Loucy (cell line): ENCODE measurements around the gene CDA.

Experiments
- H2AFZ ChIP-seq: fragments of 200-600 bp; sonication (generic); 2 replicates; pipeline ENCODE4 v1.6.0; 2016; ENCODE audit warnings: antibody characterized with exemption, mild to moderate bottlenecking, low read length, moderate library complexity
- H3F3A ChIP-seq: fragments of 200-600 bp; 2 replicates; pipeline ENCODE4 v1.6.0; 2016; ENCODE audit warnings: antibody characterized with exemption, low read depth, mild to moderate bottlenecking
- H3K27me3 ChIP-seq: fragments of 200-600 bp; sonication (generic); 2 replicates; pipeline ENCODE4 v1.6.1; 2014; ENCODE audit warnings: low read length, mild to moderate bottlenecking; ENCODE audit not compliant: insufficient read depth, poor library complexity, severe bottlenecking
- H3K36me3 ChIP-seq: fragments of 200-600 bp; sonication (generic); 2 replicates; pipeline ENCODE4 v1.6.1; 2016; ENCODE audit warnings: low read length; ENCODE audit not compliant: insufficient read depth
- H3K4me1 ChIP-seq: fragments of 200-600 bp; sonication (generic); 2 replicates; pipeline ENCODE4 v1.5.1; 2014; ENCODE audit warnings: low read length, mild to moderate bottlenecking; ENCODE audit not compliant: insufficient read depth, poor library complexity, severe bottlenecking
- H3K4me2 ChIP-seq: fragments of 200-600 bp; sonication (generic); 2 replicates; pipeline ENCODE4 v1.6.0; 2014; ENCODE audit warnings: antibody characterized with exemption, low read length, low read depth, mild to moderate bottlenecking; ENCODE audit not compliant: poor library complexity, severe bottlenecking
- H3K4me3 ChIP-seq: fragments of 200-600 bp; sonication (generic); 2 replicates; pipeline ENCODE4 v1.5.1; 2014; ENCODE audit warnings: low read length, mild to moderate bottlenecking, mixed read lengths; ENCODE audit not compliant: poor library complexity, severe bottlenecking
- H3K79me2 ChIP-seq: fragments of 200-600 bp; sonication (generic); 2 replicates; pipeline ENCODE4 v1.6.1; 2014; ENCODE audit warnings: low read length; ENCODE audit not compliant: insufficient read depth
- H3K9ac ChIP-seq: fragments of 200-600 bp; sonication (generic); 2 replicates; pipeline ENCODE4 v1.6.0; 2014; ENCODE audit warnings: mild to moderate bottlenecking, low read depth, low read length, moderate library complexity; ENCODE audit not compliant: poor library complexity, severe bottlenecking
- H3K9me2 ChIP-seq: fragments of 200-600 bp; sonication (generic); replicated peaks from 2 replicates; pipeline ENCODE4 v1.6.1; 2016; ENCODE audit warnings: low read depth, low read length, mixed read lengths
- H3K9me3 ChIP-seq: fragments of 200-600 bp; sonication (generic); 2 replicates; pipeline ENCODE4 v1.6.1; 2014; ENCODE audit warnings: mild to moderate bottlenecking, antibody characterized with exemption, low read length, low read depth; ENCODE audit not compliant: insufficient read depth
- H4K20me1 ChIP-seq: fragments of 200-600 bp; sonication (generic); 2 replicates; pipeline ENCODE4 v1.6.0; 2014; ENCODE audit warnings: antibody characterized with exemption, low read length, mild to moderate bottlenecking; ENCODE audit not compliant: insufficient read depth, poor library complexity, severe bottlenecking
- CTCF ChIP-seq: fragments of 200-600 bp; sonication (generic); conservative IDR thresholded peaks from 2 replicates; pipeline ENCODE4 v1.5.1; 2014; ENCODE audit warnings: mild to moderate bottlenecking, antibody characterized with exemption, low read length
- EZH2phosphoT487 ChIP-seq: fragments of 200-600 bp; IDR thresholded peaks from 2 replicates; pipeline ENCODE4 v1.6.1; 2018; ENCODE audit warnings: antibody characterized with exemption, mild to moderate bottlenecking, moderate library complexity, borderline replicate concordance

CDA gene

GRCh38 chr1:20594746-20595145 is 5.8 kb downstream of the CDA start:
- H3K4me2 ChIP-seq: no peak overlapping the region
- H3K4me3 ChIP-seq: no peak overlapping the region
- no peak for TF ChIP-seq EZH2phosphoT487
- no peak for TF ChIP-seq CTCF
- no peaks in the 10 kb centered on the region for H3K27me3 ChIP-seq
- H2AFZ ChIP-seq: no peak overlapping the region
- H3F3A ChIP-seq: no peaks in the 10 kb centered on the region
- no peaks in the 10 kb centered on the region for H3K36me3 ChIP-seq
- H4K20me1 ChIP-seq: no peaks in the 10 kb centered on the region
- no peak overlapping the region for H3K9ac ChIP-seq
- H3K9me3 ChIP-seq: no peaks in the 10 kb centered on the region
- no peaks in the 10 kb centered on the region for H3K9me2 ChIP-seq
- H3K79me2 ChIP-seq: no peaks in the 10 kb centered on the region
- H3K4me1 ChIP-seq: peaks cover 3% of the 10 kb centered on the region

DNA sequence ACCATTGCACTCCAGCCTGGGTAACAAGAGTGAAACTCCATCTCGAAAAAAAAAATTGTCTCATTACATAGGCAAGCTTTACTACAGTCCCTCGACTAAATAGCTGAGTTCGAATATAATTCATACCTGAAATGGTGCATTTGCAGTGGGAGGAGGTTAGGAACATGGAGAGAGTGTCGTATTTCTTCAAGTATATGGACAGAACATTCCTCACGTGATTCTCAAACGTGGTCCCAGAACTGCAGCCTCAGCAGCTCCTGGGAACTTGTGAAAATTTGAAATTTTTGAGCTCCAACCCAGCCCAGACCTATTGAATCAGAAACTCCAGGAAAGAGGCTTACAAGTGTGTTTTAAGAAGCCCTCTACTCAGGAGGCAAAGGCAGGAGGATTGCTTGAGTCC is 7.2 kb downstream of the CDA start:
- Histone ChIP-seq H3K4me3 (no peak overlapping the region), H3K36me3 (no peaks in the 10 kb centered on the region), H3F3A (no peaks in the 10 kb centered on the region), H2AFZ (no peak overlapping the region), H3K9me2 (no peaks in the 10 kb centered on the region), H3K4me2 (no peak overlapping the region), H3K9ac (no peak overlapping the region), H3K4me1 (peaks cover 3% of the 10 kb centered on the region), H3K9me3 (no peaks in the 10 kb centered on the region), H3K27me3 (no peaks in the 10 kb centered on the region), H3K79me2 (no peaks in the 10 kb centered on the region), H4K20me1 (no peaks in the 10 kb centered on the region)
- TF ChIP-seq CTCF (no peak), EZH2phosphoT487 (no peak)

DNA sequence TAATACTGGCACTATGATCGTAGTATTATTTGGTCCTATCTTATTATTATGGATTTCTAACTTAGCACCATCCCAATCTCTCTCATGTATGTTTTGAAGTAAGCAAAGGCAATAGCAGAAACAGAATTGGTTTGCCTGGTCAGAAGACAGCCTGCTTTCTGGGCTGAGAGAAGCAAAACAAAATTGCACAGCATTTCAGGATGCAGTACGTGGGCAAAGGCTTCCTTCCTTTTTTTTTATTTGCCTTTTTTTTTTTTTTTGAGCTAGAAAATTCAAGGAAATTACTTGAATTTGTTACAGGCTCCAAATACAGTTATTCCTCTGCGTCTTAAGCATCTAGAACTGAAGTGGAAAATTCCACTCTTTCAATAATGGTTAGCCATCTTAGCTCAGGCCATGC is 8.8 kb downstream of the CDA start:
- Histone ChIP-seq H3K27me3 (no peaks in the 10 kb centered on the region), H3K79me2 (no peaks in the 10 kb centered on the region)

More for the DNA sequence above, 8.8 kb downstream of the CDA start:
- Histone ChIP-seq H3K9ac (no peak overlapping the region), H3K36me3 (no peaks in the 10 kb centered on the region), H3K4me3 (no peak overlapping the region), H2AFZ (no peak overlapping the region), H3K9me2 (no peaks in the 10 kb centered on the region), H3K4me2 (no peak overlapping the region), H3K4me1 (peaks cover 3% of the 10 kb centered on the region), H4K20me1 (no peaks in the 10 kb centered on the region), H3F3A (no peaks in the 10 kb centered on the region), H3K9me3 (no peaks in the 10 kb centered on the region)
- TF ChIP-seq CTCF (no peak), EZH2phosphoT487 (no peak)
